Hematopoietic multipotent progenitor cell treated with erythropoietin and hydrocortisone succinate and interleukin-3 and kit ligand, for 6 days (in vitro differentiated cells): ENCODE results near the gene SPEM1.

Experiments
- DNase-seq: peaks from one replicate; pipeline ENCODE4 v3.0.0-alpha.2; 2015

SPEM1 gene

DNA sequence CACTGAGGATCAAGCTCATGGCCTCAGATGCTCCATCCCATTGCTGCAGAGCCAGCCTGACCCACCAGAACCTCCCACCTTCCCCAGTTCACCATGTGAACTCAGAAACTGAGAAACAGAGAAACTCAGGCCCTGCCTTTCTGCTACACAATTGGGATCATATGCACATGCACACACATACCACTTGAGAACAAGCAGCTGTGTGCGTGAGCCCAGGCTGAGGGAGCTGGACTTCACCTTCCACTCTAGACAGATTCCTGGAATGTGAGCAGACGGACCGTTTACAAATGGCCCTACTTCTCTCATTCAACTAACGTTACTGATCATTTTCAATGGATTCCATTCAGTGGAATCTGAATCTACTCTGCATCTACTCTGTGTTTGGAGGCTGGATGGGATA, 3.6 kb downstream of the SPEM1 start:
- DNase-seq: no peak

DNA sequence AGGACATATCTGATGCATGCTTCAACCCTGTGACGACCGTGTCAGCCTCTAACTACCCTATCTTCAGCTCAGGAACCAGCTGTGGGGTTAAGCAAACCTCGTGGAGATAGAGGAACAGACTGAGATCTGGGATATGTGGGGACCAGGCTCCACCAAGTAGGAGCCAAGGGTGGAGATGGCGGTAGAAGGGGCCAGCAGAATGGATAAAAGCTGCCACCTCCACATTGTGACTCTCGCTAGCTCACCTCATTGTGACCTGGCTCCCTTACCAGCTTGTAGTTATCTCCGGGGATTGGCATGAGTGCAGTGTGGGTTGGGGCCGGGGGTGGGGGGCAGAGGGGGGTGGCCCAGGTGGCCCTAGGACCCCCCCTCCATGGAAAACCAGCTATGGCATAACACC, 5.2 kb downstream of the SPEM1 start, which contains the start of gene SPEM2:
Gene SPEM2 (plus strand): TSS at position 301 of the 400 bp plus-strand sequence. CDS start 73 bp downstream, at position 374.
- DNase-seq: peak; percentile 23

DNA sequence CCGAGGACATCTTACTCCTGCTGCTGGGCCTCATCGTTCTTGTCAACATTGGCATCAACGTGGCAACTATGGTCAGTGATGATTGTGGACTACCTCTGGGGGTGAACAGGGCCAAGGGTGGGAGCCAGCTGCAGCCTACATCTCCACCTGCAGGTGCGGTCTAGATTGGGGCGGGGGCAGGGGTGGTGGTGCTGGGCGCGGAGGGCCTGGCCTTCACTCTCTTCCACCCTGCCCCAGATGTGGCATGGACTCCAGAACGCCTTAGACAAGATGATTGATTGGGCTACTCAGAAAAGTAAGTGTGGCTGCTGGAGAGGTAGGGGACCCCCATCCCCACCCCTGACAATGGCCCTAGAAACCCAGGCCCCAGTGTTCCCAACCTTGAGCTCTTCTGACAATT, 5.6 kb downstream of the SPEM1 start:
- no peak for DNase-seq

DNA sequence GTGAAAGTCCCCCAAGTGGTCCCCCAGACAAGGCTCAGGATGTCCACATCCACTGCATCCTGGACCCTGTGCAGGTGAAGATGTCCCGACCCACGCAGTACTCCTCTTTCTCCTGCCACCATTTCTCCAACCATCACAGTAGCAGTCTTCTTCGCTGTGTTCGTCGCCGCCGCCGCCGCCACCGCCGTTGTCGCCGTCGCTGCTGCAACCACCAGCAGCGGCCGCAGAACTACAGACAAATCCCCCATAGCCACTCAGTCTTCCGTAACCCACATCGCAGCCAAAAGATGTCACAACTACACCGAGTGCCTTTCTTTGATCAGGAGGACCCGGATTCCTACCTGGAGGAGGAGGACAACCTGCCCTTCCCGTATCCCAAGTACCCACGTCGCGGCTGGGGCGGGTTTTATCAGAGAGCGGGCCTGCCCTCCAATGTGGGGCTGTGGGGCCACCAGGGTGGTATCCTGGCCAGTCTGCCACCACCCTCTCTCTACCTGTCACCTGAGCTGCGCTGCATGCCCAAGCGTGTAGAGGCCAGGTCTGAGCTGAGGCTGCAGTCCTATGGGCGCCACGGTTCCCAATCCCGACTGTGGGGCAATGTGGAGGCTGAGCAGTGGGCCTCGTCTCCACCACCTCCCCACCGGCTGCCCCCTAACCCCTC, 6.2 kb downstream of the SPEM1 start:
- DNase-seq: no peak

DNA sequence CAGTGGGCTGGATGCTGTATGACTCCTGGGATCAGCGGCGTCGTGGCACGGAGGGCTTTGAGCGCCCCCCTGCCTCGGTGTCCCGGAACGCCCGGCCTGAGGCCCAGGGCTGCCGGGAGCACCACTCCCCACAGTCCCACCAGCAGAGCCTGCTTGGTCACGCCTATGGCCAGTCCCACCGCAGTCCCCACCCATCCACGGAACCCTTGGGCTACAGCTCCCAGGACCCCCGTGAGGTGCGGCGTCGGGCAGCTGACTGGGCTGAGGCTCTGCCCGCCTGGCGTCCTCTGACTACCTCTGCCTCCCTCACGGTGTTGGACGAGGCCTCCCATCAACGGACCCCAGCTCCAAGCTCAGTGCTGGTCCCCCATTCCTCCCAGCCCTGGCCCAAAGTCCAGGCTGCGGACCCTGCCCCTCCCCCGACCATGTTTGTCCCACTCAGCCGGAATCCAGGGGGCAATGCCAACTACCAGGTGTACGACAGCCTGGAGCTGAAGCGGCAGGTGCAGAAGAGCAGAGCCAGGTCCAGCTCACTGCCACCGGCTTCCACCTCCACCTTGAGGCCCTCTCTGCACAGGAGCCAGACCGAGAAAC, 6.9 kb downstream of the SPEM1 start:
- no peak for DNase-seq

DNA sequence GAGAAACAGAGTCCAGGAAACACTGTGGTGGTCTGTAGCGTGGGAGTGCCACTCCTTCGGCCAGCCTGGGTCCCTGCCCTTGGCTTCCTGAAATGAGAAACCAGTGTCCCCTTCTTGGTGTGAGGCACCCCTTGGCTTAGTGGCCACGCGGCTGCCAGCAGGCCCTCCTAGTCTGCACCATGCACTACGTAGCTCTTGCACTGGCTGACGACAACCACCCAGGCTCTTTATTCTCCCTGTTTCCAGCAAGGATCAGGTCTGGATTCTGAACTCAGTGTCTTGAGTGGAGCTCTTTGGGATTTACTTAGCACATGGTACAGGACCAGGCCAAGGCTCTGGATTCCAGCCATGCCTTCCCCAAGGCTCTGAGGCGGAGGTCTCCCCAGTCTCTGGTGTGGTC, 7.4 kb downstream of the SPEM1 start:
- no peak for DNase-seq

DNA sequence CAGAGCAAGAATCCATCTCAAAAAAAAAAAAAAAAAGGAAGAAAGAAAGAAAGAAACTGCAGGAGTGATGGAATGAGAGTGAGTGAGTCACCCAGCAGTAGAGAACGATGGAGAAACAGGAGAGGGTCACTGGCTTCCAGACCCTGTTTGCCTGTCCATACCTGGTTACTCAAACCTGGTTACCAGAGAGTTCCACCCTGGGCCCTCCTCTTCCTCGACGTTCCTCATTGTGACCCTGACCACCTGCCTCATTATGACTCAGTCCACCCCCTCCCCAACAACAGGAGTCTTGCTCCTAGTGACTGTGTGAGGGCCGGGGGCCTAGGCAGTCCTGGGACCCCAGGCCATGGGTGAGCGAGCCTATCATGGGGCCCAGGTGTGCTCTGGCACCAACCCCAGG, 8.4 kb downstream of the SPEM1 start, which contains the start of gene SPEM3:
Gene SPEM3 (plus strand): TSS at position 301 of the 400 bp plus-strand sequence. CDS start 46 bp downstream, at position 347.
- DNase-seq: no peak

DNA sequence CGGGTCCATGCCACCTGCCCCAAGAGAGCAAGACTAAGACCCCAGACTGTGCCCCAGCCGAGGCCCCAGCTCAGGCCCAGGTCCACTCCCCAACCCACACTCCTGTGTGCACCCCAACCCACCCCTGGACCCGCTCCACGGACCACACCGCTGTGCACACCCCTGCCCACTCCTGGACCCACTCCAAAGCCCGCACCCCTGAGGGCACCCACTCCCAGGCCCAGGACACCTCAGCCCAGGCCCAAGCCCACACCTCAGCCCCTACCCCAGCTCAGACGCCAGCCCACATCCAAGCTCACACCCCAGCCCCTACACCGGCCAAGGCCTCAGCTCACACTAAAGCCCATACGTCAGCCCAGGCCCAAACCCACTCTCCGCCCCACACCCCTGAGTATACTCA, 9.6 kb downstream of the SPEM1 start:
- DNase-seq: no peak

DNA sequence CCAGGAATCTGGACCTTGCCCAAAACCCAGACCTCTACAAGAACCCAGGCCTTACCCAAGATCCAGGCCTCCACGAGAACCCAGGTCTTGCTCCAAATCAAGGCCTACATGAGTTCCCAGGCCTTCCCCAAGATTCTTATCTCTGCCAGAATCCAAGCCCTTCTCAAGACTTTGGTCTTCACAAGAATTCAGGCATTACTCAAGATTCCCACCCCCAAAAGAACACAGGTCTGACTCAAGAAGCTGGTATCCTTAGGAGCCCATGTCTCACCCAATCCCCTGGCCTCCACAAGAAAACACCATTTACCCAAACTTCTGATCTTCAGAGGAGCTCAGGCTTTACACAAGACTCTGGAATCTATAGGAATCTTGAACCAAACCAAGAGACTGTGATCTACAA, 11.1 kb downstream of the SPEM1 start:
- DNase-seq: no peak

DNA sequence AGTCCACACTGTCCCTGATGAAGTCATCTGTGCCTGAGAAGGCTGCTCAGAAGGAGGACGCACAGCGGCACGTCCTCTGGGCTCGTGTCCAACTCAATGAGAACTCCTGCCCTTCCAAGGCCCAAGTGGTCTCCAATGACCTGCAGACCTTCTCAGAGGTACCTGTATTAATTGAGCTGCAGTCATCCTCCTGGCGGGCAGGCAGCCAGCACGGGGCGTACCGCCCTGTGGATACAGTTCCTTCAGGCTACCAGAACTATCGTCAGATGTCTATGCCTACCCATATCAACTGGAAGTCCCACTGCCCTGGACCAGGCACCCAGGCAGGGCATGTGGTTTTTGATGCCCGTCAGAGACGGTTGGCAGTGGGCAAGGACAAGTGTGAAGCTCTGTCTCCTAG, 12.2 kb downstream of the SPEM1 start:
- no peak for DNase-seq

DNA sequence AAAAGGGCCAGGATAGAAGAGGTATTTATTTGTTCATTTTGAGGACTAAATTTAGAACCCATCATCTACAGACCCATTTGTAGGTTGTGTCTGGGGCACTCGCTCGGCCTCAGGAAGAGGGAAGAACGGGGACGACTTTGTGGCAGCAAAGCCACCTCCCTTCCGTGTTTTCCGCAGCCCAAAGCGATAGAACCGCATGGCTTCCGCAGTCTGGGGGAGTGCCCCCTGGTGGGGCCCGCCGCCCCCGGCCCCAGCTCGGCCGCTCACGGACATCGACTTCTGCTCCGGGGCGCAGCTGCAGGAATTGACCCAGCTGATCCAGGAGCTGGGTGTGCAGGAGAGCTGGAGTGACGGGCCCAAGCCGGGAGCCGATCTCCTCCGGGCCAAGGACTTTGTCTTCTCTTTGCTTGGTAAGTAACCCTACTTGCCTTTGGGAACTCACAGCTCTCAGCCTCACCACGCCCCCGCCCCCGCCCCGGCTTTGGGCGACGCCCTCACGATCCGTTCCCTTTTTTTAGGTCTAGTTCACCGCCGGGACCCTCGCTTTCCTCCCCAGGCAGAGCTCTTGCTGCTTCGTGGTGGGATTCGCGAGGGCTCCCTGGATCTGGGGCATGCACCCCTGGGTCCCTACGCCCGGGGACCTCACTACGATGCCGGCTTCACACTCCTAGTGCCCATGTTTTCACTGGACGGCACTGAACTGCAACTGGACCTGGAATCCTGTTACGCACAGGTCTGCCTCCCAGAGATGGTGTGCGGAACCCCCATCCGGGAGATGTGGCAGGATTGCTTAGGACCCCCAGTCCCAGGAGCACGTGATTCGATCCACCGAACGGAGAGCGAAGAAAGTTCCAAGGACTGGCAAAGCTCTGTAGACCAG, 15.8 kb downstream of the SPEM1 start:
- DNase-seq: peak; percentile 84

DNA sequence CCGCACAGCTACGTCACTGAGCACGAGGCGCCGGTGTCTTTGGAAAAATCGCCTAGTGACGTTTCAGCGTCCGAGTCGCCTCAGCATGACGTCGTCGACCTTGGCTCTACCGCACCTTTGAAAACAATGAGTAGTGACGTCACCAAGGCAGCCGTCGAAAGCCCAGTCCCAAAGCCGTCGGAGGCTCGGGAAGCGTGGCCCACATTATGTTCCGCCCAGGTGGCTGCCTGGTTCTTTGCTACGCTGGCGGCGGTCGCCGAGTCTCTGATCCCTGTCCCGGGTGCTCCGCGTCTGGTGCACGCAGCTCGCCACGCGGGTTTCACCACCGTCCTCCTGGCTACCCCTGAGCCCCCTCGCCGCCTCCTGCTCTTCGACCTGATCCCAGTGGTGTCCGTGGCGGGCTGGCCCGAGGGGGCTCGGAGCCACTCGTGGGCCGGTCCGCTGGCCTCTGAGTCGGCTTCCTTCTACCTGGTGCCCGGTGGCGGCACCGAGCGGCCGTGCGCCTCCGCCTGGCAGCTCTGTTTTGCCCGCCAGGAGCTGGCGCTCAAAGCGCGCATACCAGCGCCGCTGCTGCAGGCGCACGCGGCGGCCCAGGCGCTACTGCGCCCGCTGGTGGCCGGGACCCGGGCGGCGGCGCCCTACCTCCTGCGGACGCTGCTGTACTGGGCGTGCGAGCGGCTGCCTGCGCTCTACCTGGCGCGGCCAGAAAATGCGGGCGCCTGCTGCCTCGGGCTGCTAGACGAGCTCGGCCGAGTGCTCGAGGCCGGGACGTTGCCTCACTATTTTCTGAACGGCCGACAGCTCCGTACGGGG, 16.6 kb downstream of the SPEM1 start:
- peak; percentile 90 for DNase-seq

DNA sequence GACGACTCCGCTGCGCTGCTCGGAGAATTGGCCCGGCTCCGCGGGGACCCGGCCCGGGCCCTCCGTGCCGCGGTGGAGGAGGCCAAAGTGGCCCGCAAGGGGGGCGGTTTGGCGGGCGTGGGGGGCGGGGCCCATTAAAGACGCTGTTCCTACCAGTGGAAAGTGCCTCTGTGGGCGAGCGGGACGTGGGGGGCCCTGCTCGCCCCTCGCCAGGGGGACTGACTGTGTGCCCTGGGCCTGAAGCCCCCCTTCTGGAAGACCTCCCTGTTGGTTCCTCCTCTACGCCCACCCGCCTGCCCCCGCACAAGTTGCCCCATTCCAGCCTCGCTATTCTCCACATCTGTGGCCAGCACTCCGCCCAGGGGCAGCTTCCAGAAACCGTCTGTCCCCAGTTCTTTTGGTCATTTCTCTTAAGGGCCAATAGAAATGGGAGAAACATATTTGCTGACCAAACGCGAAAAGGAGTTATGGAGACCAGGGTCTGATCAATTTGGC, 17.3 kb downstream of the SPEM1 start:
- DNase-seq: no peak

DNA sequence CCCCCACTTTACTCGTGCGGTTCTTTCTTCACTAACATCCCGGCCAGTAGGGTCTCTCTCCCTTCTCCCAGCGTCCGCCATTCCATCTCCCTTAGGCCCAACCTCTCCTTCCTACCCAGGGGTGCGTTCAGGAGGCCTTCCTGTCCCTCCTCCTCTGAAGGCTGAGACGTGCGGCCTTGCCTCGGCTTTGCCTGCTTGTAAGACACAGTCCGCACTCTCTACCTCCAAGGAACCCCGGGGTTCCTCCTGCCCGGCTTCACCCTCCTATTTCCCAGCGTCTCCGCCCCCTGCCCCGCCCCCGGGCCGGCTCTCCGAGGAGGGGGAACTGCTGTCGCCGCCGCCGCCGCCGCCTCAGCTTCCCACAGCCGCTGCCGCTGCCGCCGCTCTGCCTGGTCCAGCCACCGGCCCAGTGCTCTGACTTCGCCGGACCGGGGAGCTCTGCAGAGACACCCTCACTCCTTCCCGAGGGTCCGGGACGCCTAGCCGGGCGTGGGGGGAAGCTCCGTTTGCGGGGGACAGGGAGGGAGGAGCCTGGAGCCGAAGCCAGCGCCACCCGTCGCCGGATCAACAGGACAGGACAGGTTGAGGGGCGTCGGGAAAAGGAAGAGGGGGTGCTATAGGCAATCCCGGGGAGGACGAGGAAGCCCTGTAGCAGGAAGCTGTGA, 18.0 kb downstream of the SPEM1 start:
- DNase-seq: peak; percentile 62

DNA sequence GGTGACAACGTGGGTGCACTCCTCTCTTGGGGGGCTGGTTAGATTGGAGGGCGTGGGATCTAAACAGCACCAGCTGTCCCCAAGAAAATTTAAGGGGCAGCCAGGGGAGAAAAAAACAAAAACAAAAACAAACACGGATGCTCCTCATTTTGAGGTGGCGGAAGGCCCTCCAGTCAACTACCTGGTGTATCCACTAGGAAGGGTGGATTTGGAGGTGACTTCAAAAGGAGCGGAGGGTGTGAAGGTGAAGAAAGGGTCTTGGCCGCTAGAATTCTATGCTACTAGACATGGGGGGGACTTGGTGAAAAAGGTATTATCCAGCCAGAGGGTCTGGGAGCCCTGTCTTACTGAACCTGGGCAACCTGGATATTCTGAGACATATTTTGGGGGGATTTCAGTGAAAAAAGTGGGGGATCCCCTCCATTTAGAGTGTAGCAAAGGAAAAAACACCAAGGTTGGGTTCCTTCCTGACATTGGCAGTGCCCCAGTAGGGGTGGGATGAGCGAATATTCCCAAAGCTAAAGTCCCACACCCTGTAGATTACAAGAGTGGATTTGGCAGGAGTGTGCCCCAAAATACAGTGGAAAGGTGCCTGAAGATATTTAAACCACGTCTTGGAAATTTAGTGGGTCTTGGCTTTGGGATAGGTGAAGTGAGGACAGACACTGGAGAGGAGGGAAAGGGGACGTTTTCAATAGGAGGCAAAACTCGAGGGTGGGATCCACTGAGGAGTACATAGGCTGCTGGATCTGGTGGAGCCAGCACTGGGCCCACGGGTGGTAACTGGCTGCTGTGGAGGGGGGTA, 18.7 kb downstream of the SPEM1 start:
- no peak for DNase-seq

DNA sequence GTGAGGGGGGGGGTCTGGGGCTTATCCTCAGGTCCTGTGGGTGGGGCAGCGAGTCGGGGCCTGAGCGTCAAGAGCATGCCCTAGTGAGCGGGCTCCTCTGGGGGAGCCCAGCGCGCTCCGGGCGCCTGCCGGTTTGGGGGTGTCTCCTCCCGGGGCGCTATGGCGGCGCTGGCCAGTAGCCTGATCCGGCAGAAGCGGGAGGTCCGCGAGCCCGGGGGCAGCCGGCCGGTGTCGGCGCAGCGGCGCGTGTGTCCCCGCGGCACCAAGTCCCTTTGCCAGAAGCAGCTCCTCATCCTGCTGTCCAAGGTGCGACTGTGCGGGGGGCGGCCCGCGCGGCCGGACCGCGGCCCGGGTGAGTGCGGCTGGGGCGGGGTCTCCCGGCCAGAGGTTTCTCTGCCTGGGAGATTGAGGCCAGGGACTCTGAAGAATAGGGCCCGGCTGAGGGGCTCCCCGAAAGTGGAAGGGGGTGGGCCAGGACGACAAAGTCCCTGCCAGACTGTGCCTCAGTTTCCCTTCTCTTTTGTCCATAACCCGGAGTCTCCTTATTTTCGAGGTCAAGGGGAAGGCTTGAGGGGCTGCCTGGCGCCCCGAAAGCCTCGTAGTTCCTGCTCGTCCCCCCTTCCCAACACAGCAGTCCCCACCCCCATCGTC, 19.5 kb downstream of the SPEM1 start, which contains the start of gene FGF11:
Gene FGF11 (plus strand): TSS at position 51 of the 651 bp plus-strand sequence. CDS start 109 bp downstream, at position 160.
- no peak for DNase-seq

DNA sequence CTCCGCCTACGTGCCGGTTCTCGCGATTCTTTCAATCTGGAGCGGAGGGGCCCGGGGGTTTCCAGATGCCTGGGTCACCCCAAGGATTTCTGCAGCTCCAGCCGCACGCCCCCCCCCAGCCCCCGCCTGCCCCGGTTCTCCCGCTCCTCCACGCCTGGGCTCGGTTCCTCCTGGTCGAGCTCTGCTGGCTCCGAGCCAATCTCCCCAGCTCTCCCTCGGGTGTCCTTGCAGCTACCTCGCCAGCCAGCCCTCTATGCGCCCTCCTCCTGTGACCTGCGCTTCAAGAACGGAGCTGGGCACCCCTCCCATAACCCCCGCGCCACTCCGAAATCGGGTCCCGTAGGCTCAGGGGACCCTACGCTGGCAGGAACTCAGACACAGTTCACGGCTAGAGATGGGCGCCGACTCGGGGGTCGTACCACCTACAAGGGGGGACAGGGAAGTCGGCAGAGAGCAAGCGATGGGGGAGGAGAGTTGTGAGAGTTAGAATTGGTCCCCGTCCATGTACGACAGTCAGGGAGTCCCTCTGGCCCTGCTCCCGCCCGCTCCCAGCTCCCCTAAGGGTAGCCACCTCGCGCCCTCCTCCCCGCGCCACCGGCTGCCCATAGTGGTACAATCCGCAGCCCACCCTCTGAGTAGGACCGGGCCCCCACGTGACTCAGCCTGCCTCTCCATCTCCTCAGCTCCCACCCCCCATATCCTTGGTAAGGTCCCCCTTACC, 20.1 kb downstream of the SPEM1 start:
- peak; percentile 54 for DNase-seq

DNA sequence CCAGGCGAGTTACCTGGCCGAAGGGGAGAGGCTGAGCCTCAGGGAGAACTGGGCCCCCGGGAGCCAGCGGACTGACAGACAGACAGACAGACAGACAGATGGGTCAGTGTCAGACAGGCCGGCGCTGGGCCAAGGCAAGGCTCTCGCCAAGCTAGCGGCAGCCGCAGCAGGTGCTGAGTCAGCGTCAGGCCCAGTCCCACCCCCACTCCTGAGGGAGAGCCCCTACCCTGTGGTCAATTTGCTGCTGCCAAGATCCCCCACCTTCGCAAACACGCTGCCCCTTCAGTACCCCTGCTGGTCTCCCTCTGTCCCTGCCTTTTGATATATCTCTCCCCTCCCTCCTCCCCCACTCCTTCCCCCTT, 20.7 kb downstream of the SPEM1 start:
- DNase-seq: peak; percentile 51

DNA sequence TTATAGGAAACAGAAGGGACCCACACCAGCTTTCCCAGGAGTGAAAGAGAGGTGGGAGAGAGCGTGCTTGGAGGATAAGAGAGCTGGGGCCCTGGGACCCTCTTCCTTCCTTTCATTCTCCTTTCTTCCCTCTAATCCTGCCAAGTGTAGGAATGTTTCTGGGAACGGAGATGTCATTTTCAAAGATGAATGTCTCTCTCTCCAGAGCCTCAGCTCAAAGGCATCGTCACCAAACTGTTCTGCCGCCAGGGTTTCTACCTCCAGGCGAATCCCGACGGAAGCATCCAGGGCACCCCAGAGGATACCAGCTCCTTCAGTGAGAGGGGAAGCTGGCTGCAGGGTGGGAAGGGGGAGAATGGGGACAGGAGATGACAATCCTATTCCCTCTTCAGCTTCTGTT, 21.1 kb downstream of the SPEM1 start:
- no peak for DNase-seq

DNA sequence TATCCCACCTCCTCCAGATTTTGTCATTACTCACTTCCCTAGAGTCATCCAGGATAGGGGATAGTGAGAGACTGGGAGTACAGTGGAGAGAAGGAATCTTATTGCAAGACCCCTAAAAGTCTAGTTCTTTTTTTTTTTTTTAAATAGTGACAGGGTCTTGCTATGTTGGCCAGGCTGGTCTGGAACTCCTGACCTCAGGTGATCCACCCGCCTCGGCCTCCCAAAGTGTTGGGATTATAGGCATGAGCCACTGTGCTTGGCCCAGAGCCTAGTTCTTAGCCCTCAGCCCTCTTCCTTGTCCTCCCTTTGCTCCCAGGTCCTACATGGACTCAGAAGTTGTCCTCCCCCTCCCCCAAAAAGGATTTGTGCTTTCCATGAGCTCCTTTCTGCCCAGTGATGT, 22.0 kb downstream of the SPEM1 start:
- DNase-seq: no peak
